A549 (cell line): ENCODE measurements around the gene FAT1.

Experiments
- EHMT2 ChIP-seq: fragments of 200-600 bp; sonication (generic); IDR thresholded peaks from 2 replicates; pipeline ENCODE4 v1.6.1; 2016; ENCODE audit warnings: antibody characterized with exemption, low read depth, mild to moderate bottlenecking, moderate library complexity
- ESRRA ChIP-seq: fragments of 150-350 bp; IDR thresholded peaks from 2 replicates; pipeline ENCODE4 v1.6.1; 2014; ENCODE audit warnings: mild to moderate bottlenecking, low read length, borderline replicate concordance
- MAFK ChIP-seq: fragments of 450-650 bp; IDR thresholded peaks from 2 replicates; pipeline ENCODE4 v1.6.1; 2014; ENCODE audit not compliant: partially characterized antibody

DNA sequence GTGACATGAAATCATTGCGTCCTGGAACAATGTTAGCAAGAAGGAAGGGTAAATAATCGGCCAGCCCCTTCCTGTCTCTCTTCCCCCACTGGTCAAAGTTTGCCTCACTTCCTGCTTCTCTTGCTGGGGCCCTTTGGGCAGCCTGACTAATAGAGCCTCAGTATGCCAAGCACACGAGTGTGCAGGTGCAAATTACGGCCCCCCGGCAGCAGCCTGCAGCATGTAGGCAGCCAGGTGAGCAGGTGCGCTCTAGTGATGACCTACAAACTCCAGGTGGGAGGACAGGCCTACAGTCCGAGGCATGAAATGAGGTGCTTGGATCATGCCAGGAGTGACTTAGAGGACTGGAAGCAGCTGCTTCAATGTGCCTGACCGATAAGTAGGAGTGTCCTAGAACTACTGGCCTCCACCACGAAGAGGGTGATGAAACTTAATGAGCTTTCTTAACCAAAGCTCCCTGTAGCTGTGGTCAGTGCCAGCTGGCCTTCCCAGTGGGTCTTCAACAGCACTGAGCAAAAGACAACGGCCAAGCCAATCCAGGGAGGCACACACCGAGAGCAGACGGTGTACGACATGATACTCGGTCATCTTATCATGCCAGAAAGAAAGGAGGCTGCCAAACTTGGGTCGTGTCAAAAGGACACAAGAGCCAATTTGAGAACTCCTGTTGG is 26.1 kb upstream of the FAT1 start:
- TF ChIP-seq MAFK (no peak), ESRRA (no peak), EHMT2 (no peak)
